Endothelial cell of umbilical vein (primary cell): ENCODE results near the gene NUP62. TPM values are rescaled to one million over a fixed set of nuclear protein-coding genes. Genes with fewer than 3 reads are reported as not detected.

ENCODE experiments used
- BruUV-seq: library from RNA; stranded (reverse); fragments of 400-500 nt; replicated peaks from 2 replicates; lab custom pipeline; 2021; lab: Mats Ljungman, UMichigan
- CTCF ChIA-PET: fragments of 300-600, 350-600 bp; sonication (Branson Sonifier 250); formaldehyde crosslinking; loops from one replicate; lab custom pipeline; 2021; ENCODE audit warnings: antibody characterized with exemption, inconsistent platforms; lab: Charles Lee
- POLR2A ChIA-PET: fragments of 300-600, 350-600 bp; sonication (Branson Sonifier 250); formaldehyde crosslinking; loops from one replicate; lab custom pipeline; 2021; ENCODE audit warnings: antibody characterized with exemption, inconsistent platforms; lab: Charles Lee
- DNase-seq: peaks from one replicate; pipeline ENCODE4 v3.0.0-alpha.2; 2011; ENCODE audit warnings: low read depth, low spot score
- FAIRE-seq: peaks from 2 replicates; lab custom pipeline; 2011; peaks lifted over from hg19 to GRCh38; lab: Jason Lieb, UNC
- H2AFZ ChIP-seq: 2 replicates; pipeline ENCODE4 v1.6.0; 2012; ENCODE audit warnings: low read depth, low read length, control low read depth, inconsistent platforms
- H3K27ac ChIP-seq: 2 replicates; pipeline ENCODE4 v1.5.1; 2011; ENCODE audit warnings: low read depth, mild to moderate bottlenecking, control low read depth, low read length, moderate library complexity; ENCODE audit not compliant: insufficient read depth
- H3K27me3 ChIP-seq, 2 experiments: 2 replicates each; pipeline versions ENCODE4 v1.6.0 to v1.6.1; 2011; ENCODE audit warnings: low read length in 2 of 2, mixed read lengths in 1 of 2; ENCODE audit not compliant: control insufficient read depth in 2 of 2, insufficient read depth in 2 of 2
- H3K36me3 ChIP-seq, 2 experiments: 2 replicates in 1 of 2; 3 replicates in 1 of 2; pipeline ENCODE4 v1.5.1; 2011; ENCODE audit warnings: low read length in 2 of 2, mild to moderate bottlenecking in 1 of 2, moderate library complexity in 1 of 2; ENCODE audit not compliant: control insufficient read depth in 2 of 2, insufficient read depth in 2 of 2; ENCODE audit errors: extremely low read depth in 1 of 2
- H3K4me1 ChIP-seq: 3 replicates; pipeline ENCODE4 v1.5.1; 2011; ENCODE audit warnings: mild to moderate bottlenecking, low read length; ENCODE audit not compliant: control insufficient read depth, insufficient read depth; ENCODE audit errors: extremely low read depth
- H3K4me2 ChIP-seq: 2 replicates; pipeline ENCODE4 v1.6.1; 2011; ENCODE audit warnings: low read length, control low read depth, mixed read lengths; ENCODE audit not compliant: insufficient read depth
- H3K4me3 ChIP-seq, 3 experiments: fragments of 200-600 bp in 1 of 3; sonication (generic), shearing (Covaris generic) in 1 of 3; replicated peaks in 1 of 3; 2 replicates each; pipeline ENCODE4 v1.5.1; 2011 to 2016; ENCODE audit warnings: control low read depth in 3 of 3, low read length in 3 of 3, mild to moderate bottlenecking in 2 of 3, inconsistent platforms in 1 of 3, low read depth in 1 of 3, moderate library complexity in 1 of 3; ENCODE audit not compliant: insufficient read depth in 1 of 3
- H3K79me2 ChIP-seq: 2 replicates; pipeline ENCODE4 v1.6.0; 2012; ENCODE audit warnings: low read length, inconsistent platforms; ENCODE audit not compliant: control insufficient read depth, insufficient read depth
- H3K9ac ChIP-seq: replicated peaks from 2 replicates; pipeline ENCODE3; 2011; ENCODE audit warnings: low read length, control low read depth; ENCODE audit not compliant: insufficient read depth; ENCODE audit errors: extremely low read depth
- H3K9me1 ChIP-seq: replicated peaks from 3 replicates; pipeline ENCODE4 v1.6.0; 2011; ENCODE audit warnings: mild to moderate bottlenecking, low read length; ENCODE audit not compliant: control insufficient read depth, insufficient read depth; ENCODE audit errors: extremely low read depth
- H3K9me3 ChIP-seq: replicated peaks from 2 replicates; pipeline ENCODE4 v1.5.1; 2012; ENCODE audit warnings: low read length, inconsistent platforms; ENCODE audit not compliant: control insufficient read depth, insufficient read depth
- H4K20me1 ChIP-seq: replicated peaks from 2 replicates; pipeline ENCODE3; 2011; ENCODE audit warnings: mild to moderate bottlenecking, low read length; ENCODE audit not compliant: control insufficient read depth, insufficient read depth; ENCODE audit errors: extremely low read depth
- CTCF ChIP-seq, 2 donors: IDR thresholded peaks; 1 replicate in 1 of 2; 2 replicates in 1 of 2; pipeline ENCODE4 v1.5.1; 2011; ENCODE audit warnings: low read length in 2 of 2, mild to moderate bottlenecking in 2 of 2, moderate library complexity in 2 of 2, control low read depth in 1 of 2, inconsistent platforms in 1 of 2, low read depth in 1 of 2; ENCODE audit not compliant: insufficient read depth in 1 of 2; ENCODE audit errors: extremely low read depth in 1 of 2
- EZH2 ChIP-seq: IDR thresholded peaks from 2 replicates; pipeline ENCODE4 v1.6.1; 2012; ENCODE audit warnings: borderline replicate concordance, low read depth, mild to moderate bottlenecking, moderate library complexity, low read length, inconsistent platforms; ENCODE audit not compliant: severe bottlenecking
- JUN ChIP-seq: IDR thresholded peaks from 2 replicates; pipeline ENCODE4 v1.6.1; 2011; ENCODE audit warnings: borderline replicate concordance, low read depth; ENCODE audit not compliant: insufficient read length, insufficient read depth
- MYC ChIP-seq: IDR thresholded peaks from one replicate; pipeline ENCODE4 v1.6.1; 2011; ENCODE audit warnings: mild to moderate bottlenecking, low read depth, low read length
- POLR2A ChIP-seq: IDR thresholded peaks from 2 replicates; pipeline ENCODE4 v1.6.1; 2012; ENCODE audit warnings: low read depth, mild to moderate bottlenecking, control low read depth, low read length
- POLR2AphosphoS5 ChIP-seq: IDR thresholded peaks from 2 replicates; pipeline ENCODE4 v1.6.1; 2012; ENCODE audit warnings: low read depth, mild to moderate bottlenecking, control low read depth, low read length, moderate library complexity; ENCODE audit not compliant: insufficient read depth
- dilution Hi-C: fragments of 300-500 bp; cut with MboI; formaldehyde crosslinking; loops from one replicate; pipeline ENCODE4 v1.15.0; 2019; ENCODE audit warnings: low sequenced_read_pairs; ENCODE audit not compliant: extremely low pct_ligation_motif_present
- intact Hi-C: fragments of 100-400 bp; cut with micrococcal nuclease; formaldehyde crosslinking; loops from one replicate; pipeline ENCODE4 v1.10.0; 2022
- polyA plus RNA-seq, 4 experiments: library from polyadenylated mRNA; depleted of rRNA in 3 of 4; stranded (reverse) in 3 of 4; unstranded in 1 of 4; fragments of >200 nt; gene quantifications; 2 replicates each; pipeline versions ENCODE4 v1.2.1 to v1.2.3, GENCODE V29; 2011 to 2012; ENCODE audit warnings: missing spikeins in 1 of 4
- total RNA-seq: library from RNA; stranded (reverse); gene quantifications from 2 replicates; pipeline ENCODE4 v1.2.3, GENCODE V29; 2021

NUP62 gene
- total and polyA plus RNA-seq, 2 donors (not counting 3 experiments of a cell fraction or from before 2014, with no cell fraction given), result 32.0 to 93.7 TPM

GRCh38 chr19:49911381-49912145 lies 17.7 kb downstream of the NUP62 start:
- Histone ChIP-seq H3K9me1 (no peaks in the 10 kb centered on the region), H3K9me3 (no peaks in the 10 kb centered on the region), H2AFZ (no peak overlapping the region), H3K36me3 (peaks cover 12 to 31% of the 10 kb centered on the region in 2 experiments), H3K79me2 (peaks cover 13% of the 10 kb centered on the region), H3K4me1 (no peaks in the 10 kb centered on the region), H3K27me3 (no peaks in the 10 kb centered on the region), H3K9ac (no peak overlapping the region), H3K27ac (no peak overlapping the region), H3K4me2 (no peak overlapping the region), H3K4me3 (no peak overlapping the region), H4K20me1 (no peaks in the 10 kb centered on the region)
- ChIA-PET CTCF (interaction anchor here (0.9 to 1.3 kb wide), 3 partner anchors 8 to 17 kb away, joined by 3 to 4 read pairs (median 4); partner anchors contain the start of genes ATF5 and IL4I1), POLR2A (interaction anchor here (0.8 kb wide), 1 partner anchor 18 kb away, joined by 3 read pairs; the partner anchor contains the start of gene NUP62)
- FAIRE-seq, result peak; percentile 69
- BruUV-seq, result no TSS peak
- intact Hi-C loops (no loop called here), dilution Hi-C loops (no loop called here)
- DNase-seq, result peak; percentile 41
- TF ChIP-seq POLR2AphosphoS5 (peak; percentile 11), JUN (no peak), MYC (no peak)

GRCh38 chr19:49910179-49910578 lies 19.1 kb downstream of the NUP62 start:
- BruUV-seq, result no TSS peak
- no peak overlapping the region for H3K4me3 ChIP-seq
- intact Hi-C loops (no loop called here), dilution Hi-C loops (no loop called here)
- H3K27ac ChIP-seq, result no peak overlapping the region
- no peak overlapping the region for H3K9ac ChIP-seq
- no peaks in the 10 kb centered on the region for H3K27me3 ChIP-seq
- H3K9me1 ChIP-seq, result no peaks in the 10 kb centered on the region
- no peak overlapping the region for H3K4me2 ChIP-seq
- H4K20me1 ChIP-seq, result no peaks in the 10 kb centered on the region
- H2AFZ ChIP-seq, result no peak overlapping the region
- H3K36me3 ChIP-seq, result peaks cover 8 to 30% of the 10 kb centered on the region in 2 experiments
- ChIA-PET POLR2A (no interaction called here), CTCF (no interaction called here)
- DNase-seq (no peak), FAIRE-seq (no peak)
- H3K9me3 ChIP-seq, result no peaks in the 10 kb centered on the region
- H3K79me2 ChIP-seq, result peaks cover 6% of the 10 kb centered on the region
- H3K4me1 ChIP-seq, result no peaks in the 10 kb centered on the region
- TF ChIP-seq CTCF (IDR thresholded peaks at IDR 0.05; ENCODE audit: extremely low read depth in 1 of 2, insufficient read depth in 1 of 2, low read depth in 1 of 2, low read length in 2 of 2) (no peak), EZH2 (no peak), POLR2A (no peak), POLR2AphosphoS5 (no peak)
